G401 (cell line): ENCODE results near the gene DDRGK1. TPM values are rescaled to one million over a fixed set of nuclear protein-coding genes. Genes with fewer than 3 reads are reported as not detected.
"Not testable (repeated sequence)": the region's sequence is repeated elsewhere in the genome, so short reads cannot be mapped to it uniquely, and the experiment has no call there.

ENCODE experiments used
- DNase-seq: peaks from one replicate; pipeline ENCODE4 v3.0.0-alpha.2; 2015; ENCODE audit warnings: low spot score
- in situ Hi-C: cut with HindIII; loops from 2 replicates; pipeline ENCODE4 v1.10.0; 2016; ENCODE audit warnings: low sequenced_read_pairs, mixed read lengths
- total RNA-seq: library from RNA; depleted of rRNA; stranded (reverse); fragments of >200 nt; shearing (Covaris generic); gene quantifications from 2 replicates; pipeline ENCODE4 v1.2.3, GENCODE V29; 2014; rRNA removed

The DDRGK1 gene
- total RNA-seq, 1 experiment from 2014 or later: 23.9 TPM

DNA sequence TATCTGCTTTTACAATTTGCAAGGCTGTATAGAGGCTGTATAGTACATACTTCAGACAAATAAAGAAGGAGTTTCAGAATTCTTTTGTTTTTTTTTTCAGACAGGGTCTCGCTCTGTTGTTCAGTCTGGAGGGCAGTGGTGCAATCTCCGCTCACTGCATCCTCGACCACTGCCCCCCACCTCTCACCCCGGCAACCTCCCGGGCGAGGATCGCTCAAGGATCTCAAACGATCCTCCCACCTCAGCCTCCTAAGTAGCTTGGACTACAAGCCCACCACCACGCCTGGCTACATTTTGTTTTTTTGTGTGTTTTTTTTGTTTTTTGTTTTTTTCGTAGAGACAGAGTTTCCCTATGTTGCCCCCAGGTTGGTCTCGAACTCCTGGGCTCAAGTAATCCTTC lies 46.7 kb downstream of the DDRGK1 start:
- in situ Hi-C loops: no loop called here
- no peak for DNase-seq

DNA sequence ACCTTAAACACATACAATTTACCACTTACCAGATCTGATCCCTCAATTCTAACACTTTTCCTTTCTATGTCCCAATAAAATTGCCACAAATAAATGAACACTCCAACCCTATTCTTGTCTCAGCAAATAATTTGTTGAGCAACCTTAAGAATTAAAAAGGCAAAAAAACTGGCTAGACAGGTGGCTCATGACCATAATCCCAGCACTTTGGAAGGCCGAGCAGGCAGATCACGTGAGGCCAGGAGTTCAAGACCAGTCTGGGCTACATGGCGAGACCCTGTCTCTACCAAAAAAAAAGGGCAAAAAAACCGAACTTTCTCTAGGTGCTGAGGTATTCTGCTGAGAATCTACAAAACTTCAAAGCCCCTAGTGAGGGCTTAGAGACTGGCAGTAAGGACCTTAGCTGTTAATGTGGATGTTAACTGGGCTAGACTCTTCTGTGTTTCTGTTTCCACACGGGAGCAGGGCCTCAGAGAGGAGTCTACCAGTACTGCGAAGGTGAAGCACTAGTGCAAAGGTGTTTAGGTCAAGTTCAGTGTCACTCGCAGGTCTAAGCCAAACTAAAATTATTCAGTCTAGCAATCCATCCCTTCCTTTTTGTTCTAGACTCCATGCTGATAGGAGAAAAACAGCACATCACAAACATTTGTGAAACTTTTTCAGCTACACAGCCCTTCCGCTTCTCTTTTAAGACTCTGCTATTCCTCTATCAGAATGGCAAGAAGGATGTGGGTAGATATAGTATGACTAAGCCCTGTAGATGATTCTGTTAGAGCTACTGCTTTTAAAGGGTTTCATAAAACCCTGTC lies 47.5 kb downstream of the DDRGK1 start:
- in situ Hi-C loops: no loop called here
- no peak for DNase-seq

DNA sequence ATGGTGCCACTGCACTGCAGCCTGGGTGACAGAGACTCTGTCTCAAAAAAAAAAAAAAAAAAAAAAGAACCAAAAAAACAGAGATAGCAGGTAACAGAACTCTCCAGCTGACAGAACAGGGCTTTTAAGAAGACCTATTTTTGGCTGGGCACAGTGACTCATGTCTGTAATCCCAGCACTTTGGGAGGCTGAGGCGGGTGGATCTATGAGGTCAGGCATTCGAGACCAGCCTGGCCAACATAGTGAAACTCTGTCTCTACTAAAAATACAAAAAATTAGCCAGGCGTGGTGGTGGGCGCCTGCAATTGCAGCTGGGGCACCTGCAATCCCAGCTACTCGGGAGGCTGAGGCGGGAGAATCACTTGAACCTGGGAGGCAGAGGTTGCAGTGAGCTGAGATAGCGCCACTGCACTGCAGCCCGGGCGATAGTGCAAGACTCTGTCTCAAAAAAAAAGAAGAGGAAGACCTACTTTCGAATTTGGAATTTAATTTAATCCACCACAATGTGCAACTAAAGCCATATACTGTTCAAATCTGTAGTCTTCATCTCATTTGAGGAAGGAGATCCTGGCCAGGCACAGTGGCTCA lies 52.3 kb downstream of the DDRGK1 start:
- in situ Hi-C loops, DNase-seq: not testable (repeated sequence)

DNA sequence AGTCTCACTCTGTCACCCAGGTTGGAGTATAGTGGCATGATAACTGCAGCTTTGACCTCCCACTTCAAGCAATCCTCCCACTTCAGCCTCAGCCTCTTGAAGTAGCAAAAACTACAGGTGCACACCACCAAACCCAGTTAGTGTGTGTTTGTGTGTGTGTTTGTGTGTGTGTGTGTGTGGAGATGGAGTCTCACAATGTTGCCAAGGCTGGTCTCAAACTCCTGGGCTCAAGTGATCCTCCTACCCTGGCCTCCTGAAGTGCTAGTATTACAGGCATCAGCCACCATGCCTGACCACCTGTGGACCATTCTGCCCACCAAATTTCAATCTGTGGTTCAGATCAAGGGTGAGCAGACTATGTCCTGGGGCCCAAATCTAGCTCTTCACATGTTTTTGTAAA lies 53.6 kb downstream of the DDRGK1 start:
- in situ Hi-C loops: no loop called here
- DNase-seq: no peak

DNA sequence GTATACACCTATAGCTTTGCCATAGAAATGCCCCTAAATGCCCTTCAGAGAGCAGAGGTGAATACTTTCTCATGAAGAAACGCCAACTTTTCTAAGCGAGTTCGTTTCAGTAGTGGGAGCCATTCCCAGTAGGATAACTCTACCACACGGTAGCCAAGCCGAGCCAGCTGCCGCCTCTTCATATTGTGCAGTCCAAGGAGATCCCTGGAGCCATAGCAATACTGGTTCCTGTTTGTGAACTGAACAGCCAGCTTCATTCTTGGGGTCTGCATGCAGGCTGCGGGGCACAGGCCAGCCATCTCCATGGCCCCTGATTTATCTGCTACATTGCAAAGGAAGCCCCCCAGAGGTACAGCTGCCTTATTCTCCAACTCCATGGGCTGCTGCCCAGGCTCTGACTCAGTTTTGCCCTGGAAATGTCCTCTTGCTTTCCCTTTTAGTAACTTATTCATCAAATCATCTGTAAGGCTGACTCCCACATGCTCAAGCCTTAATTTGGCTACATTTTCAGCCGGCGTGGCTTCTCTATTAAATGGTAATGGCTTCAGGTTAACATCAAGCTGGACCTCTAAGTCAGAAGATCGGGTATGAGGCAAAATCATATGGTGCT lies 57.6 kb downstream of the DDRGK1 start:
- in situ Hi-C loops: no loop called here

DNA sequence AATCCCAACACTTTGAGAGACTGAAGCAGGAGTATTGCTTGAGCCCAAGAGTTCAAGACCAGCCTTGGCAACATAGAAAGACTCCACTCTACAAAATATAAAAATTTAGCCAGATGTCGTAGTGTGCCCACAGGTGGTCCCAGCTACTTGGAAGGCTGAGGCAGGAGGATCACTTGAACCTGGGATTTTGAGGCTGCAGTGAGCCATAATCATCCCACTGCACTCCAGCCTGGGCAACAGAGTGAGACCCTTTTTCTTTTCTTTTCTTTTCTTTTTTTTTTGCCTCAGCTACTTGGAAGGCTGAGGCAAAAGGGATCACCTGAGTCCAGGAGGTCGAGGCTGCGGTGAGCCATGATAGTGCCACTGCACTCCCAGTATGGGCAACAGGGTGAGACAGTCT lies 62.7 kb downstream of the DDRGK1 start:
- DNase-seq: no peak
- in situ Hi-C loops: no loop called here

More for the DNA sequence above, 57.6 kb downstream of the DDRGK1 start:
- peak; percentile 64 for DNase-seq

Other genes with a start within 250 kb of the DDRGK1 start
- gene GNRH2, start 161.1 kb downstream of the DDRGK1 start, total RNA-seq: not detected in 2 replicates
- gene MRPS26, start 158.6 kb downstream of the DDRGK1 start, total RNA-seq: 105 and 142 TPM in 2 replicates
- gene OXT, start 133.1 kb downstream of the DDRGK1 start, total RNA-seq: not detected in 2 replicates
- not detected in 2 replicates for gene AVP, start 120.0 kb downstream of the DDRGK1 start, total RNA-seq
- 13.0 and 19.4 TPM in 2 replicates for gene FASTKD5, start 44.8 kb downstream of the DDRGK1 start, total RNA-seq
- 3.8 and 8.8 TPM in 2 replicates for gene UBOX5, start 44.8 kb downstream of the DDRGK1 start, total RNA-seq
- 10.4 and 15.2 TPM in 2 replicates for gene LZTS3, start 31.1 kb downstream of the DDRGK1 start, total RNA-seq
- 78.9 and 91.6 TPM in 2 replicates for gene ITPA, start 4.8 kb upstream of the DDRGK1 start, total RNA-seq
- 0.17 and 1.4 TPM in 2 replicates for gene SLC4A11, start 34.5 kb upstream of the DDRGK1 start, total RNA-seq
- gene DNAAF9, start 203.0 kb upstream of the DDRGK1 start, total RNA-seq: 6.1 and 7.8 TPM in 2 replicates